Esophagus squamous epithelium (tissue), 4 donors: ENCODE data around the gene JPT2.

Experiments
- CTCF ChIP-seq, 6 experiments: fragments of 450-650 bp in 4 of 6; fragments of 200-600 bp in 2 of 6; sonication (generic) in 2 of 6; IDR thresholded peaks; one replicate each; pipeline ENCODE4 v1.5.1; 2016 to 2019; ENCODE audit warnings: antibody characterized with exemption in 6 of 6, mild to moderate bottlenecking in 4 of 6, moderate library complexity in 4 of 6
- POLR2A ChIP-seq, 4 donors: fragments of 450-650 bp; IDR thresholded peaks; one replicate each; pipeline ENCODE4 v1.6.1; 2017; ENCODE audit warnings: antibody characterized with exemption in 4 of 4, mild to moderate bottlenecking in 4 of 4, moderate library complexity in 3 of 4

GRCh38 chr16:1634541-1634940, 43.5 kb upstream of the JPT2 start:
- TF ChIP-seq CTCF (IDR thresholded peaks at IDR 0.05) (no peak), POLR2A (IDR thresholded peaks at IDR 0.05) (no peak)
